ENCODE data around the gene ATXN7L1. TPM values are rescaled to one million over a fixed set of nuclear protein-coding genes. Genes with fewer than 3 reads are reported as not detected.

Gene ATXN7L1
- total and polyA plus RNA-seq, 2 of the 13 experiments (the other 11 are each of a cell fraction or from before 2014, with no cell fraction given), result 4.1 to 7.8 TPM

DNA sequence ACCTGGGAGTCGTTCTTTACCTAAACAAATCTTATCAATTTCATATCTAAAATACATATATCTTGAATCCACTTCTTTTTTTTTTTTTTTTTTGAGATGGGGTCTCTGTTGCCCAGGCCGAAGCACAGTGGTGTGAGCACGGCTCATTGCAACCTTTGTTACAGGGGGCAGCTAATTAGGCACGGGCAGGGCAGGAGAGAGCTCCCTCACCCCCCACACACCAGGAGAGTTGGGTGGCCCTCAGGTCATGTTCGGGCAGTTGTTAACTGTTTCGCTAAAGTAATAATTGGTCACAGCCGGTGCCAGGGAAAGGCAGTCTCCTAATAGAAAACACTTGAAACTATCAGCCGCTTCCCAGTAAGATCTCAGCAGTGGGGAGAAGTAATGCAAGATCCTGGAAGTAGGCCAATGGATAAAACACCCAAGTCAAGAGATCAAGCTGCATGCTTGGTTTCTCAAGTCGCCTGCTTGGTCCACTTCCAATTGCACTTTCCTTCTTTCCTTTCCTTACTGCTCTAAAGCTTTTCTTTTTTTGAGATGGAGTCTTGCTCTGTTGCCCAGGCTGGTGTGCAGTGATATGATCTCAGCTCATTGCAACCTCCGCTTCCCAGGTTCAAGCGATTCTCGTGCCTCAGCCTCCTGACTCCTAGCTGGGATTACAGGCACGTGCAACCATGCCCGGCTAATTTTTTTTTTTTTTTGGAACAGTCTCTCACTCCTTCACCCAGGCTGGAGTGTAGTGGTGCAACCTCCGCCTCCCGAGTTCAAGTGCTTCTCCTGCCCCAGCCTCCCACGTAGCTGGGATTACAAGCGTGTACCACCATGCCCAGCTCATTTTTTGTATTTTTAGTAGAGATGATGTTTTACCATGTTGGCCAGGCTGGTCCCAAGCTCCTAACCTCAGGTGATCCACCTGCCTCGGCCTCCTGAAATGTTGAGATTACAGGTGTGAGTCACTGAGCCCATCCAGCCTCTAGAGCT, 273.8 kb downstream of the ATXN7L1 start:
- 68% methylated on average over 19 of the region's 19 CpGs for WGBS (ENCODE audit: low lambda C conversion rate)
- no peak for ATAC-seq
- no peaks in the 10 kb centered on the region for H3K79me2 ChIP-seq (ENCODE audit: insufficient read depth, low read length)
- no peaks in the 10 kb centered on the region for H3K9me3 ChIP-seq (ENCODE audit: low read length)
- H3K27ac ChIP-seq (ENCODE audit: extremely low read length, insufficient read depth, low read length), result no peak overlapping the region
- H3K4me3 ChIP-seq (replicated peaks in 1 of 3; ENCODE audit: insufficient read depth in 1 of 3, low read depth in 2 of 3, low read length in 3 of 3), result no peak overlapping the region
- DNase-seq (ENCODE audit: low spot score), result no peak
- intact Hi-C loops (cut with micrococcal nuclease; ENCODE audit: unreplicated experiment), result no loop called here
- H4K20me1 ChIP-seq (ENCODE audit: insufficient read depth, low read length), result no peaks in the 10 kb centered on the region
- H2AFZ ChIP-seq (ENCODE audit: low read length), result no peak overlapping the region
- POLR2A ChIA-PET, result no interaction called here
- in situ Hi-C loops (cut with HindIII; ENCODE audit: extremely low pct_ligation_motif_present, low pct_unique_long_range_greater_than_20kb), result no loop called here
- no peaks in the 10 kb centered on the region for H3K4me1 ChIP-seq (ENCODE audit: insufficient read depth, low read length)
- no peak overlapping the region for H3K4me2 ChIP-seq (ENCODE audit: low read depth, low read length)
- CTCF ChIA-PET (ENCODE audit: low intra/inter-chr PET ratio, low total read pairs), result no interaction called here
- H3K27me3 ChIP-seq (ENCODE audit: control insufficient read depth in 1 of 2, insufficient read depth in 2 of 2, low read length in 2 of 2), result no peaks in the 10 kb centered on the region; a peak in 3 of 5 replicates
- TF ChIP-seq CBX2 (IDR thresholded peaks at IDR 0.05; ENCODE audit: low read depth, low read length) (no peak), CBX2 (CRISPR knock-in tag; IDR thresholded peaks at IDR 0.05; ENCODE audit: low read depth) (no peak)
- BruUV-seq (replicated peaks), result no TSS peak
- H3K36me3 ChIP-seq (replicated peaks in 1 of 2; ENCODE audit: control insufficient read depth in 1 of 2, insufficient read depth in 2 of 2, low read length in 2 of 2), result no peaks in the 10 kb centered on the region
- H3K9ac ChIP-seq (ENCODE audit: insufficient read depth, low read depth, low read length), result no peak overlapping the region
- FAIRE-seq, result no peak

DNA sequence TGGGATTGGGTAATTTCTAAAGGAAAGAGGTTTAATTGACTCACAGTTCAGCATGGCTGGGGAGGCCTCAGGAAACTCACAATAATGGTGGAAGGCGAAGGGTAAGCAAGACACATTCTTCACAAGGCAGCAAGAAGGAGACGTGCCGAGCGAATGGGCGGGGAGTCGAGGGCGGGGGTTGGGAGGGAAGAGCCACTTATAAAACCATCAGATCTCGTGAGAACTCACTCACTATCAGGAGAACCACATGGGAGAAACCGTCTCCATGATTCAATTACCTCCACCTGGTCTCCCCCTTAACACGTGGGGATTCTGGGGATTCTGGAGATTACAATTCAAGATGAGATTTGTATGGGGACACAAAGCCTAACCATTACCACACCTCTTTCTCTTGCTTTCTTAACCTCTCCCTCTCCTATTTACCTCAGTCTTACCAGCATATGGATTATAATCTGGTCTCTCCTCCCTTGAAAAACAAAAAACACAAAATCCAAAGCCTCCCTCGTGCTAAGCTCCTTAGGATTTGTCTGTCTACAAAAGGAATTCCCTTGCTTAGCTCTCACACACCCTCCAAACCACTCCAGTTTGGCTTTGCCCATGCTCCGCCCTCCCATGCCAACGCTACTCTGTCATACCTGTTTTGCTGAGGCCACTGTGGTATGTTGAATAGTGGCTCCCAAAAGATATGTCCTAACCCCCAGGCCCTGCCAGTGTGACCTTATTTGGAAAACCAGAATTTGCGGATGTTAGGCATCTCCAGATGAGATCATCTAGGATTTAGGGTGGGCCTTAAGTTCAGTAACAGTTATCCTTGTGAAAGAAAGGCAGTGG, 275.5 kb downstream of the ATXN7L1 start:
- H3K9ac ChIP-seq (ENCODE audit: insufficient read depth, low read depth, low read length), result no peak overlapping the region
- BruUV-seq (replicated peaks), result no TSS peak
- H2AFZ ChIP-seq (ENCODE audit: low read length), result no peak overlapping the region
- H3K4me1 ChIP-seq (ENCODE audit: insufficient read depth, low read length), result no peaks in the 10 kb centered on the region
- POLR2A ChIA-PET, result no interaction called here
- H3K9me3 ChIP-seq (ENCODE audit: low read length), result no peaks in the 10 kb centered on the region
- no peak overlapping the region for H3K27ac ChIP-seq (ENCODE audit: extremely low read length, insufficient read depth, low read length)
- H3K4me3 ChIP-seq (replicated peaks in 1 of 3; ENCODE audit: insufficient read depth in 1 of 3, low read depth in 2 of 3, low read length in 3 of 3), result no peak overlapping the region
- no peak for DNase-seq (ENCODE audit: low spot score)
- no peaks in the 10 kb centered on the region for H3K79me2 ChIP-seq (ENCODE audit: insufficient read depth, low read length)
- H4K20me1 ChIP-seq (ENCODE audit: insufficient read depth, low read length), result no peaks in the 10 kb centered on the region
- no peak for ATAC-seq
- in situ Hi-C loops (cut with HindIII; ENCODE audit: extremely low pct_ligation_motif_present, low pct_unique_long_range_greater_than_20kb) (no loop called here), intact Hi-C loops (cut with micrococcal nuclease; ENCODE audit: unreplicated experiment) (no loop called here)
- H3K4me2 ChIP-seq (ENCODE audit: low read depth, low read length), result no peak overlapping the region
- no peak for FAIRE-seq
- 67% methylated on average over 14 of the region's 14 CpGs for WGBS (ENCODE audit: low lambda C conversion rate)
- CTCF ChIA-PET (ENCODE audit: low intra/inter-chr PET ratio, low total read pairs), result no interaction called here
- no peaks in the 10 kb centered on the region for H3K36me3 ChIP-seq (replicated peaks in 1 of 2; ENCODE audit: control insufficient read depth in 1 of 2, insufficient read depth in 2 of 2, low read length in 2 of 2)
- H3K27me3 ChIP-seq (ENCODE audit: control insufficient read depth in 1 of 2, insufficient read depth in 2 of 2, low read length in 2 of 2), result peaks cover 0 to 3% of the 10 kb centered on the region in 2 experiments; a peak in 3 of 5 replicates
- no peak for TF ChIP-seq ZNF709 (CRISPR knock-in tag; IDR thresholded peaks at IDR 0.05)
- TF ChIP-seq ZNF772 (CRISPR knock-in tag; IDR thresholded peaks at IDR 0.05), result no peak
- TF ChIP-seq ZNF530 (CRISPR knock-in tag; IDR thresholded peaks at IDR 0.05; ENCODE audit: low read depth), result no peak
- TF ChIP-seq, protein P1, sequence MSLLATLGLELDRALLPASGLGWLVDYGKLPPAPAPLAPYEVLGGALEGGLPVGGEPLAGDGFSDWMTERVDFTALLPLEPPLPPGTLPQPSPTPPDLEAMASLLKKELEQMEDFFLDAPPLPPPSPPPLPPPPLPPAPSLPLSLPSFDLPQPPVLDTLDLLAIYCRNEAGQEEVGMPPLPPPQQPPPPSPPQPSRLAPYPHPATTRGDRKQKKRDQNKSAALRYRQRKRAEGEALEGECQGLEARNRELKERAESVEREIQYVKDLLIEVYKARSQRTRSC (CRISPR knock-in tag; IDR thresholded peaks at IDR 0.05; ENCODE audit: low read depth), result no peak
- no peak for TF ChIP-seq GLI4 (CRISPR knock-in tag; IDR thresholded peaks at IDR 0.05; ENCODE audit: borderline replicate concordance)
- no peak for TF ChIP-seq HNRNPUL1 (IDR thresholded peaks at IDR 0.05; ENCODE audit: low read depth, low read length)
- TF ChIP-seq MLLT10 (CRISPR knock-in tag; IDR thresholded peaks at IDR 0.05), result no peak
- no peak for TF ChIP-seq ZNF496 (CRISPR knock-in tag; IDR thresholded peaks at IDR 0.05; ENCODE audit: insufficient replicate concordance)
- TF ChIP-seq, protein P2, sequence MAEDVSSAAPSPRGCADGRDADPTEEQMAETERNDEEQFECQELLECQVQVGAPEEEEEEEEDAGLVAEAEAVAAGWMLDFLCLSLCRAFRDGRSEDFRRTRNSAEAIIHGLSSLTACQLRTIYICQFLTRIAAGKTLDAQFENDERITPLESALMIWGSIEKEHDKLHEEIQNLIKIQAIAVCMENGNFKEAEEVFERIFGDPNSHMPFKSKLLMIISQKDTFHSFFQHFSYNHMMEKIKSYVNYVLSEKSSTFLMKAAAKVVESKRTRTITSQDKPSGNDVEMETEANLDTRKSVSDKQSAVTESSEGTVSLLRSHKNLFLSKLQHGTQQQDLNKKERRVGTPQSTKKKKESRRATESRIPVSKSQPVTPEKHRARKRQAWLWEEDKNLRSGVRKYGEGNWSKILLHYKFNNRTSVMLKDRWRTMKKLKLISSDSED (CRISPR knock-in tag; IDR thresholded peaks at IDR 0.05), result no peak
- TF ChIP-seq YEATS4 (CRISPR knock-in tag; IDR thresholded peaks at IDR 0.05; ENCODE audit: borderline replicate concordance), result no peak
- TF ChIP-seq GATAD1 (CRISPR knock-in tag; IDR thresholded peaks at IDR 0.05), result no peak
- TF ChIP-seq GTF2F1 (IDR thresholded peaks at IDR 0.05; ENCODE audit: low read length), result no peak
